K562 (cell line): ENCODE results near the gene CNTN2. TPM values are rescaled to one million over a fixed set of nuclear protein-coding genes. Genes with fewer than 3 reads are reported as not detected.

Experiments
- ATAC-seq: fragments of 200-7000 bp; cut with Tn5 transposase; 3 replicates; pipeline ENCODE4 v1.9.1; 2020; ENCODE audit warnings: moderate library complexity
- BruUV-seq: library from RNA; stranded (reverse); fragments of 400-500 nt; replicated peaks from 2 replicates; lab custom pipeline; 2021; lab: Mats Ljungman, UMichigan
- CTCF ChIA-PET: fragments of 300-600 bp; formaldehyde crosslinking; extraction: SDS; loops from one replicate; lab custom pipeline; 2021; ENCODE audit warnings: low intra/inter-chr PET ratio; lab: Yijun Ruan, JAX
- POLR2A ChIA-PET: fragments of 300-600, 350-650 bp; sonication (Branson Sonifier 250); formaldehyde crosslinking; extraction: SDS; loops from one replicate; lab custom pipeline; 2021; ENCODE audit warnings: antibody characterized with exemption, inconsistent platforms; lab: Yijun Ruan, JAX
- DNase-seq, 4 experiments: peaks; one replicate each; pipeline versions ENCODE4 v3.0.0 to v3.0.0-alpha.2; 2011 to 2018; ENCODE audit warnings: low spot score in 3 of 4, mixed read lengths in 3 of 4; ENCODE audit errors: extremely low read depth in 1 of 4
- FAIRE-seq: peaks from 2 replicates; lab custom pipeline; 2011; peaks lifted over from hg19 to GRCh38; lab: Jason Lieb, UNC
- H2AFZ ChIP-seq: 2 replicates; pipeline ENCODE4 v1.6.0; 2011; ENCODE audit warnings: low read depth, low read length, control low read depth, inconsistent platforms
- H3K27ac ChIP-seq: fragments of 200-600 bp; 3 replicates; pipeline ENCODE4 v1.8.0; 2011; ENCODE audit warnings: low read depth, mild to moderate bottlenecking, control low read depth, inconsistent platforms, low read length, moderate library complexity, mixed read lengths; ENCODE audit errors: extremely low read depth
- H3K27me3 ChIP-seq, 2 experiments: fragments of 300-600 bp in 1 of 2; 2 replicates in 1 of 2; 3 replicates in 1 of 2; pipeline versions ENCODE4 v1.6.0 to v1.8.0; 2011; ENCODE audit warnings: inconsistent platforms in 2 of 2, low read length in 2 of 2, mild to moderate bottlenecking in 1 of 2, mixed read lengths in 1 of 2, moderate library complexity in 1 of 2; ENCODE audit not compliant: control insufficient read depth in 2 of 2, insufficient read depth in 2 of 2
- H3K36me3 ChIP-seq: fragments of 300-600 bp; 3 replicates; pipeline ENCODE4 v1.8.0; 2011; ENCODE audit warnings: mild to moderate bottlenecking, low read length, inconsistent platforms; ENCODE audit not compliant: control insufficient read depth, insufficient read depth
- H3K4me1 ChIP-seq, 2 experiments: fragments of 200-600 bp in 1 of 2; replicated peaks in 1 of 2; 2 replicates in 1 of 2; 3 replicates in 1 of 2; pipeline versions ENCODE4 v1.5.1 to v1.8.0; 2011; ENCODE audit warnings: inconsistent platforms in 2 of 2, low read length in 2 of 2, mild to moderate bottlenecking in 1 of 2, mixed read lengths in 1 of 2, moderate library complexity in 1 of 2; ENCODE audit not compliant: control insufficient read depth in 2 of 2, insufficient read depth in 2 of 2
- H3K4me2 ChIP-seq: 2 replicates; pipeline ENCODE4 v1.6.1; 2011; ENCODE audit warnings: low read length, control low read depth, inconsistent platforms, mixed read lengths; ENCODE audit not compliant: insufficient read depth
- H3K4me3 ChIP-seq: fragments of 200-600 bp; sonication (generic), shearing (Covaris generic); 2 replicates; pipeline ENCODE4 v1.5.1; 2016; ENCODE audit warnings: control low read depth, inconsistent platforms
- H3K79me2 ChIP-seq: fragments of 200-600 bp; 3 replicates; pipeline ENCODE4 v1.8.0; 2011; ENCODE audit warnings: low read length, inconsistent platforms; ENCODE audit not compliant: control insufficient read depth, insufficient read depth
- H3K9ac ChIP-seq, 2 experiments: 2 replicates each; pipeline versions ENCODE4 v1.6.0 to v1.6.1; 2011; ENCODE audit warnings: low read depth in 2 of 2, low read length in 2 of 2, control low read depth in 1 of 2, inconsistent platforms in 1 of 2, mild to moderate bottlenecking in 1 of 2, mixed read lengths in 1 of 2; ENCODE audit not compliant: insufficient read depth in 1 of 2
- H3K9me1 ChIP-seq: one replicate; pipeline ENCODE4 v1.6.0; 2011; ENCODE audit warnings: inconsistent platforms, mild to moderate bottlenecking, low read length, moderate library complexity; ENCODE audit not compliant: control insufficient read depth, insufficient read depth
- H3K9me3 ChIP-seq: replicated peaks from 2 replicates; pipeline ENCODE4 v1.5.1; 2011; ENCODE audit warnings: low read depth, low read length, inconsistent platforms; ENCODE audit not compliant: control insufficient read depth, insufficient read depth
- H4K20me1 ChIP-seq: replicated peaks from 2 replicates; pipeline ENCODE4 v1.6.1; 2011; ENCODE audit warnings: low read length, inconsistent platforms, mixed read lengths; ENCODE audit not compliant: control insufficient read depth, insufficient read depth
- ARNT ChIP-seq, 2 experiments: fragments of 450-650 bp; IDR thresholded peaks; 2 replicates each; pipeline ENCODE4 v1.6.1; 2016; ENCODE audit warnings: mild to moderate bottlenecking in 1 of 2
- GTF3C2 ChIP-seq: IDR thresholded peaks from 3 replicates; pipeline ENCODE4 v1.6.1; 2011; ENCODE audit warnings: borderline replicate concordance, mild to moderate bottlenecking, moderate library complexity; ENCODE audit not compliant: insufficient read length; ENCODE audit errors: extremely low read depth
- RBM39 ChIP-seq: fragments of 200-400 bp; formaldehyde crosslinking; optimal IDR thresholded peaks from 2 replicates; pipeline ENCODE3; 2018; ENCODE audit warnings: low read depth, low read length
- RHOXF2B ChIP-seq: fragments of 250-450 bp; sonication (Bioruptor Pico); conservative IDR thresholded peaks from 2 replicates; pipeline ENCODE4 v1.5.1; 2021
- SAP30 ChIP-seq: fragments of 200-600 bp; sonication (generic); IDR thresholded peaks from 2 replicates; pipeline ENCODE4 v1.6.1; 2012; ENCODE audit warnings: borderline replicate concordance, low read depth, mild to moderate bottlenecking, moderate library complexity, low read length, control low read depth, inconsistent platforms; ENCODE audit not compliant: insufficient read depth, poor library complexity, severe bottlenecking
- U2AF2 ChIP-seq: fragments of 200-400 bp; formaldehyde crosslinking; optimal IDR thresholded peaks from 2 replicates; pipeline ENCODE3; 2017; ENCODE audit warnings: low read depth, mild to moderate bottlenecking, low read length
- WGBS: fragments of 100-300 bp; shearing (Covaris generic); methylation state at CpG from one replicate; pipeline ENCODE4 v1.1.6; 2016; ENCODE audit warnings: low coverage, mixed read lengths; ENCODE audit not compliant: insufficient coverage; ENCODE audit errors: missing lambda C conversion rate; 5-methylcytosine and 5-hydroxymethylcytosine counted together
- in situ Hi-C: fragments of 300-500 bp; cut with MboI; formaldehyde crosslinking; loops from 4 replicates; pipeline ENCODE4 v1.15.0; 2018; ENCODE audit warnings: inconsistent platforms, mixed read lengths
- intact Hi-C: fragments of 100-400 bp; cut with micrococcal nuclease; formaldehyde crosslinking; loops from 2 replicates; pipeline ENCODE4 v1.14.2; 2022
- polyA plus RNA-seq, 8 experiments: library from polyadenylated mRNA; depleted of rRNA in 4 of 8; stranded (reverse) in 5 of 8; unstranded in 3 of 8; fragments of >200 nt; fragmentation: Nextera tagmentation in 2 of 8; fragmentation: Illumina TruSeq in 1 of 8; extraction: Ambion mirVana in 2 of 8; extraction: Trizol in 1 of 8; gene quantifications; 2 replicates each; pipeline versions ENCODE4 v1.2.1 to v1.2.3, GENCODE V29; 2011 to 2014; ENCODE audit warnings: inconsistent platforms in 1 of 8, missing spikeins in 1 of 8
- total RNA-seq, 7 experiments: library from RNA; depleted of rRNA in 6 of 7; stranded (reverse); fragments of >200 nt in 6 of 7; fragmentation: Illumina TruSeq in 2 of 7; extraction: Trizol in 2 of 7; gene quantifications; 2 replicates each; pipeline versions ENCODE4 v1.2.1 to v1.2.3, GENCODE V29; 2011 to 2021; ENCODE audit warnings: low replicate concordance in 1 of 7
- TF ChIP-seq, protein P1 (sequence below), 2 experiments: fragments of 450-650 bp; IDR thresholded peaks; 2 replicates each; pipeline ENCODE4 v1.6.1; 2016

Gene CNTN2
- total and polyA plus RNA-seq, 9 of the 15 experiments (the other 6 are each of a cell fraction or from before 2014, with no cell fraction given) = not detected

DNA sequence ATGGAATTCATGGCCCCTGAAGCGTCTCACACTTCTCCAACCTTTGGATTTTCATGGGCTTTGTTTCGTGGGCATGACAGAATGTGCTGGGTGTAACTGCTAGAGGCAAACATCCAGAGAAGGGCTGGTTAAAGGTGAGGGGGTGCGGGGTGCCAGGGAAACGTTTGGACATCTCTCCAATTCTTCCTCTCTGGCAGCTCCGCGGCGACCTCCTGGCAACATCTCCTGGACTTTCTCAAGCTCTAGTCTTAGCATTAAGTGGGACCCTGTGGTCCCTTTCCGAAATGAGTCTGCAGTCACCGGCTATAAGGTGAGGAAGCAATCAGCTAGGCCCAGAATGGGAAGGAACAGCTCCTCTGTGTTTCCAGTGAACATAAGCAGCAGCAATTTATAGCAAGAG lies 29.3 kb downstream of the CNTN2 start:
- 5% methylated on average over 9 of the region's 9 CpGs for WGBS
- no peak overlapping the region for H3K27ac ChIP-seq
- H3K4me3 ChIP-seq = no peak overlapping the region
- ChIA-PET POLR2A (interaction anchor here (0.6 to 1.7 kb wide), 6 partner anchors 10 to 1530 kb away, joined by 3 to 7 read pairs (median 3); partner anchors contain the start of gene TMEM81), CTCF (no interaction called here)
- ATAC-seq (no peak), DNase-seq (no peak), FAIRE-seq (no peak)
- peaks cover 20% of the 10 kb centered on the region; the same call in 1 of the 2 replicates for H4K20me1 ChIP-seq
- H3K9ac ChIP-seq = no peak overlapping the region
- peaks cover 7 to 12% of the 10 kb centered on the region in 2 experiments; a peak in 1 of 5 replicates for H3K4me1 ChIP-seq
- H3K36me3 ChIP-seq = no peaks in the 10 kb centered on the region
- no TSS peak for BruUV-seq
- peaks cover 48 to 76% of the 10 kb centered on the region in 2 experiments for H3K27me3 ChIP-seq
- TF ChIP-seq, protein P1, sequence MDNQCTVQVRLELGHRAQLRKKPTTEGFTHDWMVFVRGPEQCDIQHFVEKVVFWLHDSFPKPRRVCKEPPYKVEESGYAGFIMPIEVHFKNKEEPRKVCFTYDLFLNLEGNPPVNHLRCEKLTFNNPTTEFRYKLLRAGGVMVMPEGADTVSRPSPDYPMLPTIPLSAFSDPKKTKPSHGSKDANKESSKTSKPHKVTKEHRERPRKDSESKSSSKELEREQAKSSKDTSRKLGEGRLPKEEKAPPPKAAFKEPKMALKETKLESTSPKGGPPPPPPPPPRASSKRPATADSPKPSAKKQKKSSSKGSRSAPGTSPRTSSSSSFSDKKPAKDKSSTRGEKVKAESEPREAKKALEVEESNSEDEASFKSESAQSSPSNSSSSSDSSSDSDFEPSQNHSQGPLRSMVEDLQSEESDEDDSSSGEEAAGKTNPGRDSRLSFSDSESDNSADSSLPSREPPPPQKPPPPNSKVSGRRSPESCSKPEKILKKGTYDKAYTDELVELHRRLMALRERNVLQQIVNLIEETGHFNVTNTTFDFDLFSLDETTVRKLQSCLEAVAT (IDR thresholded peaks at IDR 0.05) = no peak
- no peak for TF ChIP-seq RBM39
- TF ChIP-seq SAP30 = no peak
- TF ChIP-seq RHOXF2B (CRISPR knock-in tag) = no peak
- TF ChIP-seq U2AF2 = no peak
- no peak for TF ChIP-seq ARNT (IDR thresholded peaks at IDR 0.05)
- TF ChIP-seq GTF3C2 = no peak
- H3K79me2 ChIP-seq = no peaks in the 10 kb centered on the region
- H3K4me2 ChIP-seq = no peak overlapping the region
- H2AFZ ChIP-seq = no peak overlapping the region
- intact Hi-C loops (no loop called here), in situ Hi-C loops (no loop called here)
- H3K9me1 ChIP-seq = no peaks in the 10 kb centered on the region
- no peaks in the 10 kb centered on the region for H3K9me3 ChIP-seq
